ENCODE data around the gene NAPA. TPM values are rescaled to one million over a fixed set of nuclear protein-coding genes. Genes with fewer than 3 reads are reported as not detected.

NAPA gene
- total RNA-seq, 1 experiment from 2014 or later = 61.3 TPM

GRCh38 chr19:47447470-47448359, 67.1 kb downstream of the NAPA start (continued):
- peak; percentile 98 for TF ChIP-seq ZBTB43 (CRISPR knock-in tag; IDR thresholded peaks at IDR 0.05)
- peak; percentile 95 for TF ChIP-seq TEAD4 (CRISPR knock-in tag; IDR thresholded peaks at IDR 0.05)
- TF ChIP-seq ERG (CRISPR knock-in tag; IDR thresholded peaks at IDR 0.05) = no peak
- no peak; the same call in 1 of the 2 replicates for TF ChIP-seq ATF3 (CRISPR knock-in tag; conservative IDR thresholded peaks at IDR 0.05)
- TF ChIP-seq MXD4 (CRISPR knock-in tag; IDR thresholded peaks at IDR 0.05; ENCODE audit: borderline replicate concordance) = no peak
- TF ChIP-seq ATF6 (CRISPR knock-in tag; IDR thresholded peaks at IDR 0.05) = no peak
- peak; percentile 97 for TF ChIP-seq CBFB (CRISPR knock-in tag; IDR thresholded peaks at IDR 0.05; ENCODE audit: low read depth)
- TF ChIP-seq E2F4 (CRISPR knock-in tag; IDR thresholded peaks at IDR 0.05; ENCODE audit: borderline replicate concordance, low read depth) = peak; percentile 93
- no peak for TF ChIP-seq FOXJ3 (CRISPR knock-in tag; IDR thresholded peaks at IDR 0.05; ENCODE audit: borderline replicate concordance)
- TF ChIP-seq ZBTB21 (CRISPR knock-in tag; IDR thresholded peaks at IDR 0.05; ENCODE audit: borderline replicate concordance) = peak; percentile 97
- peak; percentile 75 for TF ChIP-seq ATF2 (CRISPR knock-in tag; IDR thresholded peaks at IDR 0.05; ENCODE audit: borderline replicate concordance, low read depth)
- peak; percentile 96 for TF ChIP-seq ATF1 (CRISPR knock-in tag; IDR thresholded peaks at IDR 0.05)
- peak; percentile 88 for TF ChIP-seq USF1 (CRISPR knock-in tag; IDR thresholded peaks at IDR 0.05)
- no peak for TF ChIP-seq ZSCAN18 (CRISPR knock-in tag; IDR thresholded peaks at IDR 0.05)
- TF ChIP-seq ZNF281 (CRISPR knock-in tag; IDR thresholded peaks at IDR 0.05) = peak; percentile 92
- TF ChIP-seq ESRRA (CRISPR knock-in tag; IDR thresholded peaks at IDR 0.05; ENCODE audit: borderline replicate concordance) = peak; percentile 97
- peak; percentile 97 for TF ChIP-seq MLX (CRISPR knock-in tag; IDR thresholded peaks at IDR 0.05)
- no peak for TF ChIP-seq OVOL2 (CRISPR knock-in tag; IDR thresholded peaks at IDR 0.05; ENCODE audit: borderline replicate concordance)
- peak; percentile 71; the same call in 1 of the 2 replicates for TF ChIP-seq IRF2 (CRISPR knock-in tag; IDR thresholded peaks at IDR 0.05; ENCODE audit: borderline replicate concordance, low read depth)
- peak; percentile 99 for TF ChIP-seq ZNF232 (CRISPR knock-in tag; IDR thresholded peaks at IDR 0.05)
- peak; percentile 100 for TF ChIP-seq FOXP4 (CRISPR knock-in tag; IDR thresholded peaks at IDR 0.05)
